GM12878 (cell line): ENCODE data around the gene GRIK4.

ENCODE experiments used
- BRCA1 ChIP-seq: IDR thresholded peaks from 2 replicates; pipeline ENCODE4 v1.6.1; 2011; ENCODE audit warnings: low read depth, low read length, improper control_type of control experiment
- CHD1 ChIP-seq: IDR thresholded peaks from 2 replicates; pipeline ENCODE4 v1.6.1; 2012; ENCODE audit warnings: low read depth, low read length, improper control_type of control experiment
- EZH2 ChIP-seq: IDR thresholded peaks from 2 replicates; pipeline ENCODE4 v1.6.1; 2012; ENCODE audit warnings: low read depth, mild to moderate bottlenecking, control low read depth, inconsistent platforms, low read length, borderline replicate concordance; ENCODE audit not compliant: control insufficient read depth
- FOXM1 ChIP-seq: IDR thresholded peaks from 2 replicates; pipeline ENCODE4 v1.6.1; 2012; ENCODE audit warnings: low read depth, mild to moderate bottlenecking, inconsistent platforms, low read length, moderate library complexity
- GABPA ChIP-seq: IDR thresholded peaks from 2 replicates; pipeline ENCODE4 v1.6.1; 2014; ENCODE audit warnings: antibody characterized with exemption, low read depth, mild to moderate bottlenecking, inconsistent platforms
- MXI1 ChIP-seq: fragments of 150-350 bp; IDR thresholded peaks from 2 replicates; pipeline ENCODE4 v1.6.1; 2011; ENCODE audit warnings: low read depth, mild to moderate bottlenecking, inconsistent platforms, low read length, improper control_type of control experiment
- MYC ChIP-seq: IDR thresholded peaks from 2 replicates; pipeline ENCODE4 v1.6.1; 2011; ENCODE audit warnings: mild to moderate bottlenecking, low read length, moderate library complexity, inconsistent platforms; ENCODE audit not compliant: insufficient read depth, insufficient replicate concordance, insufficient read length, severe bottlenecking
- POLR2A ChIP-seq: IDR thresholded peaks from 2 replicates; pipeline ENCODE4 v1.6.1; 2011; ENCODE audit warnings: low read depth, mild to moderate bottlenecking, low read length
- RAD21 ChIP-seq: IDR thresholded peaks from 2 replicates; pipeline ENCODE4 v1.6.1; 2011; ENCODE audit warnings: mild to moderate bottlenecking, low read depth, low read length, moderate library complexity; ENCODE audit not compliant: insufficient read depth
- TF ChIP-seq, protein P1 (sequence below), 3 experiments: IDR thresholded peaks in 2 of 3; conservative IDR thresholded peaks in 1 of 3; 2 replicates each; pipeline ENCODE4 v1.5.1; 2011; ENCODE audit warnings: low read depth in 3 of 3, low read length in 3 of 3, mild to moderate bottlenecking in 3 of 3, control low read depth in 2 of 3, moderate library complexity in 2 of 3, inconsistent platforms in 1 of 3, mixed read lengths in 1 of 3; ENCODE audit not compliant: control insufficient read depth in 2 of 3, insufficient read depth in 1 of 3; ENCODE audit errors: extremely low read depth in 1 of 3
- TF ChIP-seq, protein P2 (sequence below): IDR thresholded peaks from 2 replicates; pipeline ENCODE4 v1.6.1; 2012; ENCODE audit warnings: mild to moderate bottlenecking, low read depth, low read length

DNA sequence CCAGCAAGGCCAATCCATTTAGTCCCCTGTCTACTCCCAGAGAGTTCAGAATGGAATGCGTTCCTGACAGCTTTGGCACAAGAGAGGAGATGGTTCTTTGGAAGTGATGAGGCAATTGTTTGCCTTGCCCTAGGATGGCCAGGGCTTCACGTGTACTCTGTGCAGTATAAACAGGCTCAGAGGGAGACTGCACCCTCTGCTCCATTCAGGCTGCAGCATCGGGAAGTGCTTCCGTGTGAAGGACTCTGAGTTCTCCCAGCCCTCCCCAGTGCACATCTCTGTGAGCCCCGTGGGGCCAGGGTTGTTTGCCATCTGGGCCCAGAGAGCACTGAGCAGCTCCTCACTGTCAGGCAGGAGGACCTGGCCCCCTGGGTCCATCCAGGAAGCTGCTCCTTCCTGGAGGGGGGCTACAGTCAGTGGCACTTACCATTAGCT, 297.1 kb downstream of the GRIK4 start:
- no peak for TF ChIP-seq CHD1
- no peak for TF ChIP-seq BRCA1
- TF ChIP-seq, protein P1, sequence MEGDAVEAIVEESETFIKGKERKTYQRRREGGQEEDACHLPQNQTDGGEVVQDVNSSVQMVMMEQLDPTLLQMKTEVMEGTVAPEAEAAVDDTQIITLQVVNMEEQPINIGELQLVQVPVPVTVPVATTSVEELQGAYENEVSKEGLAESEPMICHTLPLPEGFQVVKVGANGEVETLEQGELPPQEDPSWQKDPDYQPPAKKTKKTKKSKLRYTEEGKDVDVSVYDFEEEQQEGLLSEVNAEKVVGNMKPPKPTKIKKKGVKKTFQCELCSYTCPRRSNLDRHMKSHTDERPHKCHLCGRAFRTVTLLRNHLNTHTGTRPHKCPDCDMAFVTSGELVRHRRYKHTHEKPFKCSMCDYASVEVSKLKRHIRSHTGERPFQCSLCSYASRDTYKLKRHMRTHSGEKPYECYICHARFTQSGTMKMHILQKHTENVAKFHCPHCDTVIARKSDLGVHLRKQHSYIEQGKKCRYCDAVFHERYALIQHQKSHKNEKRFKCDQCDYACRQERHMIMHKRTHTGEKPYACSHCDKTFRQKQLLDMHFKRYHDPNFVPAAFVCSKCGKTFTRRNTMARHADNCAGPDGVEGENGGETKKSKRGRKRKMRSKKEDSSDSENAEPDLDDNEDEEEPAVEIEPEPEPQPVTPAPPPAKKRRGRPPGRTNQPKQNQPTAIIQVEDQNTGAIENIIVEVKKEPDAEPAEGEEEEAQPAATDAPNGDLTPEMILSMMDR (IDR thresholded peaks at IDR 0.05 in 2 of 3, conservative IDR thresholded peaks at IDR 0.05 in 1 of 3; ENCODE audit: control insufficient read depth in 2 of 3, extremely low read depth in 1 of 3, insufficient read depth in 1 of 3, low read depth in 3 of 3, low read length in 3 of 3) = no peak
- no peak for TF ChIP-seq POLR2A
- TF ChIP-seq RAD21 = no peak
- no peak for TF ChIP-seq GABPA
- no peak for TF ChIP-seq EZH2
- no peak for TF ChIP-seq FOXM1
- no peak for TF ChIP-seq MYC
- TF ChIP-seq, protein P2, sequence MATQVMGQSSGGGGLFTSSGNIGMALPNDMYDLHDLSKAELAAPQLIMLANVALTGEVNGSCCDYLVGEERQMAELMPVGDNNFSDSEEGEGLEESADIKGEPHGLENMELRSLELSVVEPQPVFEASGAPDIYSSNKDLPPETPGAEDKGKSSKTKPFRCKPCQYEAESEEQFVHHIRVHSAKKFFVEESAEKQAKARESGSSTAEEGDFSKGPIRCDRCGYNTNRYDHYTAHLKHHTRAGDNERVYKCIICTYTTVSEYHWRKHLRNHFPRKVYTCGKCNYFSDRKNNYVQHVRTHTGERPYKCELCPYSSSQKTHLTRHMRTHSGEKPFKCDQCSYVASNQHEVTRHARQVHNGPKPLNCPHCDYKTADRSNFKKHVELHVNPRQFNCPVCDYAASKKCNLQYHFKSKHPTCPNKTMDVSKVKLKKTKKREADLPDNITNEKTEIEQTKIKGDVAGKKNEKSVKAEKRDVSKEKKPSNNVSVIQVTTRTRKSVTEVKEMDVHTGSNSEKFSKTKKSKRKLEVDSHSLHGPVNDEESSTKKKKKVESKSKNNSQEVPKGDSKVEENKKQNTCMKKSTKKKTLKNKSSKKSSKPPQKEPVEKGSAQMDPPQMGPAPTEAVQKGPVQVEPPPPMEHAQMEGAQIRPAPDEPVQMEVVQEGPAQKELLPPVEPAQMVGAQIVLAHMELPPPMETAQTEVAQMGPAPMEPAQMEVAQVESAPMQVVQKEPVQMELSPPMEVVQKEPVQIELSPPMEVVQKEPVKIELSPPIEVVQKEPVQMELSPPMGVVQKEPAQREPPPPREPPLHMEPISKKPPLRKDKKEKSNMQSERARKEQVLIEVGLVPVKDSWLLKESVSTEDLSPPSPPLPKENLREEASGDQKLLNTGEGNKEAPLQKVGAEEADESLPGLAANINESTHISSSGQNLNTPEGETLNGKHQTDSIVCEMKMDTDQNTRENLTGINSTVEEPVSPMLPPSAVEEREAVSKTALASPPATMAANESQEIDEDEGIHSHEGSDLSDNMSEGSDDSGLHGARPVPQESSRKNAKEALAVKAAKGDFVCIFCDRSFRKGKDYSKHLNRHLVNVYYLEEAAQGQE = no peak
- no peak for TF ChIP-seq MXI1
